ENCODE data around the gene BEND3.

The BEND3 gene

DNA sequence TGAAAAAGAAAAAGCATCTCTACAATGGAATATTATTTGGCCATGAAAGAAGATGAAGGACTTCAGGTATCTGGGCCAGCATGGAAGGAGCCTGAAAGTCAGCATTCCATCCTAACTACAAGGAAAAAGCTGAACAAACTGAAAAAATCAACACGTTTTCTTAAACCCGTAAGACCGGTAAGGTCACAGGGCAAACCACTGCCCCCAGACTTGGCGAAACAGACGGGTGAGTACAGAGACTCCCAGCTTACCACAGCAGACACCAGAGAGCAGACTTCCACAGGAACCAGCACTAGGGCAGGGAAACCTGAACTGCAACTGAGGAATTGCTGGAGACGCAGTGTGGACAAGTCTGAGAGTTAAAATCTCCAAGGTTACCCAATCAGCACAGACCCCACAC lies 31.4 kb downstream of the BEND3 start:
- DNase-seq (ENCODE audit: low read depth in 2 of 3, low spot score in 1 of 3) = no peak

DNA sequence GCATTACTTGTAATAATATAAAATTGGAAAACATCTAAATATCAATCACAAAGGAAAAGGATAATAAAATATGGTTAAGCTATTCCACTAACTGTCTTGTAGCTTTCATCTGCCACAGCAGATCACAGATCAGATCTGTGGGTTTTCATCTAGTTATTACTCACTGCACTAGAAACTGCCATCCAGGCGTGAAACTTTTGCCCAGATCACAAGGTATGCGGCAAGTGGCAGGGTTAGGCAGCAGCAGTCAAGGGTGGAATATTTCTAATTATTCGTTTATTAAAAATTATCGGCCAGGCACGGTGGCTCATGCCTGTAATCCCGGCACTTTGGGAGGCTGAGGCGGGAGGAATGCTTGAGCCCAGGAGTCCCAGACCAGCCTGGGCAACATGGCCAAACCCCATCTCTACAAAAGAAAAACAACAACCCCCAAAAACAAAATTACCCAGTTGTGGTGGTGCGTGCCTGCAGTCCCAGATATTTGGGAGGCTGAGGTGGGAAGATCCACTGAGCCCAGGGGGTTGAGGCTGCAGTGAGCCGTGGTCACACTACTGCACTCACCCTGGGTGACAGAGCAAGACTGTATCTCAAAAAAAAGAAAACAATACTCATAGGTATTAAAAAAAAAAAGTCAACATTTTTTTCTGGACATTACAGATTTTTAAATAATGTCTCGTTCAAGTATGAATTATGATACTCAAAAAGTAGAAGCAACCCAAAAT lies 32.1 kb downstream of the BEND3 start:
- no peak for DNase-seq (ENCODE audit: low read depth in 2 of 3, low spot score in 1 of 3)

DNA sequence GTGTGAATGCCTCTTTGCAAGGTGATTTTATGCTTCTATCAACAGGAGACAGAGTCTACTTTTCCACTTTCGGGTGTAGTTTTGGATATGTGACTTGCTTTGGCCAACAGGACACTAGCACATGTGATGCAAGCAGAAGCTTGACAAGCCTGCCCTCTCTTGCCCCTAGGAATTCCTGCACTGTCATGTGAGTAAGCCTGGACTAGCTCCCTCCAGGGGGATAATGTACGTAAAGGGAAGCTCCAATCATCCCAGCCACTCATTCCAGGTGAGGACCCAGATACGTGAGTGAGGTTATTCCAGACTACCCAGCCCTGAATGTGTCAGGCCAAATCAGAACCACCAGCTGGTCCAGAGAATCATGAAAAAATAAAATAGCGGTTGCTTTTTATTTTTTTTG lies 33.3 kb downstream of the BEND3 start:
- no peak for DNase-seq (ENCODE audit: low read depth in 2 of 3, low spot score in 1 of 3)

DNA sequence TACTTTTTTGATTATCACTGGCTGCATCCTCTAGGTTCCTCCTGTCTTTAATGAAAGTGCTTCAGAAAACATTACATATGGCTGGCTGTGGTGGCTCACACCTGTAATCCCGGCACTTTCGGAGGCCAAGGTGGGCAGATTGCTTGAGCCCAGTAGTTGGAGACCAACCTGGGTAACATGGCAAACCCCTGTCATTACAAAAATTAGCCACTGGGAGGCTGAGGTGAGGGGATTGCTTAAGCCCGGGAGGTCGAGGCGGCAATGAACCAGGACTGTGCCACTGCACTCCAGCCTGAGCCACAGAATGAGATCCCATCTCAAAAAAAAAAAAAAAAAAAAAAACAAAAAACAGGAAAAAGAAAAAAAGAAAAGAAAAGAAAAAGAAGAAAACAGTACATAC lies 35.3 kb downstream of the BEND3 start:
- DNase-seq (ENCODE audit: low read depth in 2 of 3, low spot score in 1 of 3) = no peak

DNA sequence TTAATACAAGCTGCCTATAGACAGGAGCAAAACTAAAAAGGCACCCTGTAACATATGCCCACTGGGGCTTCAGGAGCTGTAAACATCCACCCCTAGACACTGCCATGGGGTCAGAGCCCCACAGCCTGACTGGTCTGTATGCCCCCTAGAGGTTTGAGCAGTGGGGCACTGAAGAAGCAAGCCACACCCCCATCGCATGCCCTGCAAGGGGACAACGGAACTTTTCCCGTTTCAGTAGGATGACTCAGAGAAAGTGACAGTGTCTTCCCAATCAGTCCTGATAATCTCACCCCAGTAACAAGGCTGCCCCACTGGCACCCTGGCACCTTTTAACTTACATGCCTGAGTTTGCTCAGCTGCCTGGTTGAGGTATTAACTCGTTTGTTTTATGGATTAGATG lies 35.9 kb downstream of the BEND3 start:
- DNase-seq (ENCODE audit: low read depth in 2 of 3, low spot score in 1 of 3) = no peak

DNA sequence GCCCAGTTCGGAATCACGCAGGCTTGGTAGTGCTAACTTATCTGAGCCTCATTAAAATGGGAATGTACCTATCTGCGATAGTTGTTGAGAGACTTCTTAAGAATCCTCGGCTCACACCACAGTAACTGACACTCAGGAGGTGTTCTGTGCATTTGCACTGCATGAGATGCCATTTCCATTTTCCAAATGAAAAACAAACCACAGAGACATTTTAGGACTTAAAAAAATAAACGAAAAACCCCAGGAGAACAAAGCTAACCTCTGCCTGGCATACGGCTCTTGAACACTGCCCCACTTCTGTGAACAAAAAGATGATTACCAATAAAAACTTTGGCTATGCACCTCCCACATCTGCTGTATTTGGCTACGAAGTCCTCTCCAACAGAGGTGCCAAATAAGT lies 37.6 kb downstream of the BEND3 start:
- no peak for DNase-seq (ENCODE audit: low read depth in 2 of 3, low spot score in 1 of 3)

DNA sequence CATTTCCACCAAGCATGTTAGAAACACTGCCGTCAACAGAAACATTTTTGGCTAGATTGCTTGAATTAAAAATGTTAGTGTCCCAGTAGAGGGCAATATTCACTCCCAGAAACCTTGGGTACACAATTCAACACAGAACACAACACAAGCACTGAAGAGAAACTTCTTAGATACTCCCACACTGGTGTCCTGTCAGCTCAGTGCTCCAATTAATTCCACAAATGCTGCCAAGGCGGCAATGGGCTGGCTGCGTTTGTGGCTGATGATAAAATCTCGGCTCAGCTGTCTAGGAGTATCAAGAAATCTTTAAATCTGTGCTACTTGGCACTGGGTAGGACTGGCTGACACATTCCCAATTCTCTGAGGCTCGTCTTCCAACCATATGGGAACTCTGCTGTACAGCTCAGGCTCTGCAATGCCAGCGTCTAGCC lies 39.3 kb downstream of the BEND3 start:
- no peak for DNase-seq (ENCODE audit: low read depth in 2 of 3, low spot score in 1 of 3)

DNA sequence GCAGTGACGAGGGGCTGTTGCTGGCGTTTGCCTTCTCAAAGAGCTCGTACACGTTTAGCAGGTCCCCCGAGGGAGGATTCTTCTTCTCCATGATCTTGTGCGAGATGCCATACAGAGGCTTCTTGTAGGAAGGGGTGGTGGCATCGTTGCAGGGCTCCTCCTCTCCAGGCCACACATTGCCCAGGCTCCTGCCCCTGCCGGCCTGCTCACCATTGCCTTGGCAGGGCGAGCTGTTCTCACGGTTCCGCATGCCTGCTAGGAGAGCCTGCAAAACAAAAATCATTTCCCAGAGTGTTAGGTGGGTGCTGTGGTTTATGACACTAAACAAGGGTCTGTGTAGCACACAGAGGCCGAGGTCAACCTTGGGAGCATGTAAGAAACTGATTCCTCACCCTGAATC lies 44.6 kb downstream of the BEND3 start:
- DNase-seq (ENCODE audit: low read depth in 2 of 3, low spot score in 1 of 3) = no peak

DNA sequence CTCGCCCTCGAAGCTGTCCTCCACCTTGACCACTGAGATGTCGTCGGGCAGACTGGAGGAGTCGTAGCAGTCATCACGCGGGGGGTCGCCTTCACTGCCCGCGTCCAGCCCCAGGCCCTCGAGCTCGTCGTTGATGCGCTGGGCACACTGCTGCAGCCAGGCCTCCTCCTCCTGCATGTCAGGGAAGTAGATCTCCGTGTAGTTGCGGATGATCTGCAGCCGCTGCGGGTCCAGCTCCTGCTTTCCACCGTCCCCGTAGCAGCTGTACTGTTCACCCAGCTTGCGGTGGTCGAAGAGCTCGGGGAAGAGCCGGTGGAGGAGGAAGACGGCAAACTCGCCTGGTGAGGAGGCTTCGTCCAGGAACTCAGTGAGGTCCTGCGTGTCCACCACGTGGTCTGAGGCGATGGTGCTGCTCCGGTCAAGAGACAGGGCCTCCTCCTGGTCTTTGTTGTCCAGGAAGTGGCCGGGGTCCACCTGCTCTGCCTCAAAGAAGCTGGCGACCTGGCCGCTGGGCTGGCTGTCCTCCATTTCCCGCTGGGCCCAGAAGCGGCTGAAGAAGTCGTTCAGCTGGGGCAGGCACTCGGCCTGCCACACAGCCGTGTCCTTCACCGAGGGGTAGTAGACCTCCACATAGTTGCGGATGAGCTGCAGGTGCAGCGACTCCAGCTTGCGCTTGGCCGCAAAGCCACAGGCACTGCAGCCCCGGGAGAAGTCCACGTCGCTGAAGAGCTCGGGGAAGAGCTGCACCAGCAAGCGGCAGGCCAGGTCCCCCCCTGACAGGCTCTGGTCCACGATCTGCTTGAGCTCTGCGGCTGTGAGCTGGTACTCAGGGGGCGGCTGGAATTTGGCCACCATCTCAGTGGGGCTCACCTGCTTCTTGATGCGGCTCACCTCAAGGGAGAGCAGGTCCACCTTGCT lies 45.4 kb downstream of the BEND3 start:
- DNase-seq (ENCODE audit: low read depth in 2 of 3, low spot score in 1 of 3) = no peak

DNA sequence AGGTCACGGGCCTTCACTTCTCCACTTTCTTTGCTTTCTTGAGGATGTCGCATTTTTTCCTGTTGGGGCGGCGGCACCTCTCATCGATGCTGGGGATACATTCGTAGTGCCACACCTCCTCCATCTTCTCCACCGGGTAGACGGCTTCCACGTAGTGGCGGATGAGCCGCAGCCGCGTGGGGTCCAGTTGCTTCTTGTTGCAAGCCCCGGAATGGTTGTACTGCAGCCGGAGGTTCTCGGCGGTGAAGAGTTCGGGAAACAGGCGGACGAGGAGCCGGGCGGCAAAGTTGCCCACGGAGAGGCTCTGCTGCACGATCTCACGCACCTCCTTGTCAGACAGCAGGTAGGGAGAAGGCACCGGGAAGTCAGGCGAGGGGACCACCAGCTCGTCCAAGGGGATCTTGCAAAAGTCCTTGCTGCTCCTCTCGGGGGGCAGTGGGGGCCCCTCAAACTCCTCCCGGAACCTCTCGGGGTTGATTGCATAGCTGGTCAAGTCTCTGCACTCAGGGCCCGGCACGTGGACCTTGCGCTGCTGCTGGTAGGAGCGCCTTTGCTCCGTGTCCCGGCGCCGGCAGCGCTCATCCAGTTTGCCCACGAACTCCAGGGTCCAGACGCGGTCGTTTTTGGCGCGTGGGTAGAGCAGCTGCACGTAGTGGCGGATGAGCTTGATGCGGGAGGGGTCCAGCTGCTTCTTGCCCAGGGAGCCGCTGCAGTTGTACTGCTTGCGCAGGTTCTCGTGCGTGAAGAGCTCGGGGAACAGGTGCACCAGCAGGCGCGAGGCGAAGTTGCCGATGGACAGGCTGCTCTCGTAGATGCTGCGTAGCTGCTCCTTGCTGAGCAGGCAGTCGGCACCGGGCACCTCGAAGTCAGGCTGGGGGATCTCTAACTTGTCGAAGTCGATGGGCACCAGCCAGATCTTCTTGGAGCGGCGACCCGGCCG lies 46.4 kb downstream of the BEND3 start:
- DNase-seq (ENCODE audit: low read depth in 2 of 3, low spot score in 1 of 3) = no peak

DNA sequence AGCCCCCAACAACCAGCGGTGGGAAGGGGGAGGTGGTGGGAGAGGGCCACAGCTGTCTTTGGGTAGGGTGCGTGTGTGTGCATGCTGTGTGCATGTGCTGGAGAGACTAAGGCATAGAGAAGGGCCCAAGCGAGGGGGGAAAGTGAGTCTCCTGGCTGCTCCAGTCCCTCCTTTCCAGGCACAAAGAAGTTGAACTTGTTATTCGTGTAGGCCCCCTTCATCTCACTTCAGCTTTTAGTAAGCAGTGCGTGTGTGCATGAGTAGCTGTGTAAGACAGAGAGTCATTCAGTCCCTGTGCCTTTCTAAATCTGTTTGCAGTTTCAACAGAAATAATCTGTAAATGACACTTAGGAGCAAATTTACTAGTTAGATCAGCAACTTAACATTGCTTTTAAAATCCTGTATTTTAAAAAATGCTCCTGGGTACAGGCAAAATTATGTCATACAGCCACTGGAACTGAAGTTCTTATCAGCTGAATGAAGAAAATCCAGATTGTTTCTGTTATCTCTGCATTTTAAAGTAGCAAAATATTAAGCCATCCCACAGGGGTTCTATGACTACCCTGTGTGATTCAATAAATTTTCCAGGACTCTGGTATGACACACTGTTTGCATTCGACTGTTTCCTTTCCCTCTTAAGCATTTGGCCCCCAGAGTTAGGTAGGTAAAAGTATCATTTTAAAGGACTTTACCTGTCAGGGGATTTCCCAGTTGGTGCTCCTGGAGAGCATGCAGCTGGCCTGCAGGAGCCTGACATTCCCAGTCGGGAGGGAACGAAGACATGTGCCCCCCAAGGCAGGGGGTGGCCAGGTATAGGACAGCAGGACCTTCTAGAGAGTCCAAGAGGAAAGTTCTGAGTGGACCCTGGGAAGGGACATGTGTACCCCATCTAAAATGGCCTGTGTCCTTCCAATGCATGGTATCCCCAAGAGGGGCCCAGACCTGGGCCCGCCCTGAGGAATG lies 48.3 kb downstream of the BEND3 start:
- no peak for DNase-seq (ENCODE audit: low read depth in 2 of 3, low spot score in 1 of 3)

DNA sequence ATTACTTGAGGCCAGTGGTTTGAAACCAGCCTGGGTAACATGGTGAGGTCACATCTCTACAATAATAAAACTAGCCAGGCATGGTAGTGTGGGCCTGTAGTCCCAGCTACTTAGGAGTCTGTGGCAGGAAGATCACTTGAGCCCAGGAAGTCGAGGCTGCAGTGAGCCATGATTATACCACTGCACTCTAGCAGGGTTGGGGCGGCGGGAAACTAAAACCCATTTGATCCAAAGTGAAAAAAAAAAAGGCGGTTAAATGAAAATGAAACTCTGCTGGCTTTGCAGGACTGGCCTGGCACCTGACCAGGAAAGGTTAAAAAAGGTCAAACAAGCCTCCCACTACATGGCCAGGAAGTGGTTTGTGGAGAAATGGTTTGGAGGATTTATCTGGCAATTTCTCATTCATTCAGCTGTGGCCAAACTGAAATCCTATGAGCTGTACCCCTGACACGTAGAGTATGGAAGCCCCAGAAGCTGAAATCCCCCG lies 50.7 kb downstream of the BEND3 start:
- peak; percentile 14 to 28 (median 27) for DNase-seq (ENCODE audit: low read depth in 2 of 3, low spot score in 1 of 3)

DNA sequence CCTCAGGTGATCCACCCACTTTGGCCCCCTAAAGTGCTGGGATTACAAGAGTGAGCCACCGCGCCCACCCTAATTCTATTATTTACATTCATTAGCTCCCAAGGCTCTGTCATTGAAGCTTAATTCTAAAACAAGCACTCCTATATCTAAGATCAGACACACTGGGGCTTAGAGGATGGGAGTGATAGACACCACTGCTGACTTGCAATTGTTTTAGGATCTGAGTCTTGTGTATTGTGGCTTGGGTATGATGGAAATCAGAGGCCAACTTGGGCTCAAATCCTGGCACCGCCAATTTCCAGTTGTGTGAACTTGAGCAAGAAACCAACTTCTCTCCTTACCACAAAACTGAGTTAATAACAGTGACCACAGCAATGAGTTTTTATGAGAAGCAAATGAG lies 52.6 kb downstream of the BEND3 start:
- DNase-seq (ENCODE audit: low read depth in 2 of 3, low spot score in 1 of 3) = no peak

DNA sequence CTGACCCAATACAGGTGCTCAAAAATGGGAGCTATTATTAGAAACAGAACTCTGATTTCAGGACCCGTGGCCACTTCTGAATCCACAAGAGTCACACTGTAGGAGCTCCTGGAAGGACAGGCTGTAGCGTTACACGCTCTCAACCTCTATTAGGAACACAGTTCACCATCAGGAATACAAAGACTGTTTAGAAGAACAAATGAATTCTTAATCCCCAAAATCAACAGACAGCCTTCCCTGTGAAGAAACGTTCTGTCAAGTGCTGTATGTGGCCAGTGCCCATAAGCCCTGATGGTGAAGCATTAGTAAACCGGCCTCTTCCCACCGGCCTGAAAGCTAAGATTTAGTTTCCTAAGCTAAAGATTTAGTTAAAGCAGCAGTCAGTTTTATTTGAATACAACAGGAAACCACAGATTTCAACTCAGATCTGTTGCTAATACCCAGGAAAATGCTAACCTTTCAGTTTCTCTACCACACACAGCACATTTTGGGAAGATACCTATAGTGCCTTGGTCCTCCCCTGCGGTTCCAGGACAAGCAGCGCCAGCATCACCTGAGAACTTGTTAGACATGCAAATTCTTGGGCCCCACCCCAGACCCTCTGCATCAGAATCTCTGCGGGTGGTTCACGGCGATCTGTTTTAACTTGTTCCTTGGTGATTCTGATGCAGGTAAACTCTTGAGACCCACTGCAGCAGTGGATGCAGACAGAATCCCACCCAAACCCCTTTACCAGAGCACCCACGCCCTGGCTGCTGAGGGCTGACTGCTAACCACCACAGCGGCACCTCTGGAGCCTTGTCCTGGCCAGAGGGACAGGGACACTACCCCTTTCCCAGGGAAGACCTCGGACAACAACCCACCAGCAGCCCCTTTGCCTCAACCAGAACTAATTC lies 53.9 kb downstream of the BEND3 start:
- no peak for DNase-seq (ENCODE audit: low read depth in 2 of 3, low spot score in 1 of 3)

DNA sequence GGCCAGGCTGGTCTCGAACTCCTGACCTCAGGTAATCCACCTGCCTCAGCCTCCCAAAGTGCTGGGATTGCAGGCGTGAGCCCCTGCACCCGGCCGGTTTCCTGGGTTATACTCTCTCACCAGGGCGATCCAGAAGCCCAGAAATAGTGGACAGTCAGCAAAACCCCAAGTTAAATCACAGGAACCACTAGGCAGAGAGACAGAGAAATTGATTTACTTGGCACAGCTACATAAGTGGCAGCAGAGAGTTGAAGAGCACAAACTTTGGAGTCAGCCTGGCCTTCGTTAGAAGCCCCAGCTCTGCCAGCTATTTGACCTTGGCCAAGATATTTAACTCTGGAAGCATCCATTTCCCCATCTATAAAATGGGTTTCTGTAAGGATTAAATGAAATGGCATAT lies 54.6 kb downstream of the BEND3 start:
- no peak for DNase-seq (ENCODE audit: low read depth in 2 of 3, low spot score in 1 of 3)

DNA sequence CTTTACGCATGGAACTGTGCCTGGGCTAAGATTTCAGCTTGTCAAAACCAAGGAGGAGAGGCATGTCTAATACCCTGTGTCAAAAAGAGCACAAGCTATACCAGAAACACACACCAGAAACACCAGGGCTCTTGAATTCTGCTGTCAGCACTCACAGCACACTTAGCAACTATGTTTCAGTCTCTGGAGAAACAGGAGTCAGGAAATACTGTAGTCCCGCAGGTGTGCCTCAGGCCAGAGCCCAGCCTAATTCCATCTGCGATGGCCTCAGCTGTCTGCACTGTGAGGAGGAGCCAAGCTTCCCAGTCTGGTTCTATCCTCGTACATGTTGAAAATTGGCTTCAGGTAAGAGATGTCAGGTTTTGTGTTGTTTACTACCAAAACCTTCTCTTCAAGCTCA lies 55.7 kb downstream of the BEND3 start:
- DNase-seq (ENCODE audit: low read depth in 2 of 3, low spot score in 1 of 3) = no peak

DNA sequence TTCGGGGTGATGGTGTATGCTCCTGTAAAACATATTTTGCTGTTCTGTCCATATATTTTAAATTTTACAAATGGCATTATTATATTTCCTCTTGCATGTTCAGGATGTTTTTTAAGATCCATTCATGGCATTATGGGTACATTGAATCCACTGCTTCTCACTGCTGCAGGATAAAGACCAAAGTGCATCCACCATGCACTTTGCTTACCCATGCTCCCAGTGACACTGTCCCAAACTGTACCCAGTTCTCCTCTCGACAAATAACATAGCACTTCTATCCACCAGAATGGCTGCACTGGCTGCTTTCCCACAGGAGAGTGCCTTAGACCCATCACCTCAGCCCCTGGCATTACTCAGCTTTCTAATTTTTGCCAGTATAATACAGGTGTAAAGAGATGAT lies 57.6 kb downstream of the BEND3 start:
- DNase-seq (ENCODE audit: low read depth in 2 of 3, low spot score in 1 of 3) = no peak

DNA sequence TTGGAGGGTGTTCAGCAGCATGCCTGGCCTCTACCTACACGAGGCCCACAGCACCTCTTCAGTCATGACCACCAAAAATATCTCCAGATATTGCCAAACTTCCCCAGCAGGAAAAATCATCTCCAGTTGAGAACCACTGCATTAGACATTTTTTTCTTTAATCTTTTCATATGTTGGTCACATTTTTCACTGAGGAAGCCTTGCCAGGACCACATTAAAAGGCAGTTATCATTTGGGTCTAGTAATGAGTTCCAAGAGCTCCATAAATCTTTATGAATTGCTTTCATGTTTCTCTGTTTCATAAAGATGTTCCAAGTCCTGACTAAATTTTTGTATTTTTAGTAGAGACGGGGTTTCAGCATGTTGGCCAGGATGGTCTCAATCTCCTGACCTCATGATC lies 58.5 kb downstream of the BEND3 start:
- no peak for DNase-seq (ENCODE audit: low read depth in 2 of 3, low spot score in 1 of 3)

DNA sequence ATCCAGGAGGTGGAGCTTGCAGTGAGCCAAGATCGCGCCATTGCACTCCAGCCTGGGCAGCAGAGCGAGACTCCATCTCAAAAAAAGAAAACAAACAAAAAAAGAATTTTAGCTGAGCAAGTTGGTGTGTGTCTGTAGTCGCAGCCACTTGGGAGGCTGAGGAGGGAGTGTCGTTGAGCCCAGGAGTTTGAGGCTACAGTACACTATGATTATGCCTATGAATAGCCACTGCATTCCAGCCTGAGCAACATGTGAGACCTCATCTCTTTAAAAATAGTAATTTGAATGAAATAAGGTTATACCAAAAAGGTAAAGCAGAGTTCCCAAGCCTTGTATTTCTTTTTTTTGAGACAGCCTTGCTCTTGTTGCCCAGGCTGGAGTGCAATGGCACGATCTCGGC lies 67.5 kb downstream of the BEND3 start:
- no peak for DNase-seq (ENCODE audit: low read depth in 2 of 3, low spot score in 1 of 3)
